Skin epidermis (tissue), 12 donors: Measurements from ENCODE around the gene CRYGC.

Source experiments
- H3K27ac ChIP-seq, 21 experiments: fragments of 200-600 bp; sonication (generic) in 11 of 21; one replicate each; pipeline ENCODE4 v1.5.0; 2020; ENCODE audit warnings: mild to moderate bottlenecking in 3 of 21, inconsistent platforms in 2 of 21, moderate library complexity in 2 of 21
- H3K4me3 ChIP-seq, 7 experiments: fragments of 200-600 bp; sonication (generic) in 2 of 7; one replicate each; pipeline ENCODE4 v1.5.0; 2020; ENCODE audit warnings: inconsistent platforms in 2 of 7, mild to moderate bottlenecking in 2 of 7, moderate library complexity in 1 of 7

CRYGC gene

DNA sequence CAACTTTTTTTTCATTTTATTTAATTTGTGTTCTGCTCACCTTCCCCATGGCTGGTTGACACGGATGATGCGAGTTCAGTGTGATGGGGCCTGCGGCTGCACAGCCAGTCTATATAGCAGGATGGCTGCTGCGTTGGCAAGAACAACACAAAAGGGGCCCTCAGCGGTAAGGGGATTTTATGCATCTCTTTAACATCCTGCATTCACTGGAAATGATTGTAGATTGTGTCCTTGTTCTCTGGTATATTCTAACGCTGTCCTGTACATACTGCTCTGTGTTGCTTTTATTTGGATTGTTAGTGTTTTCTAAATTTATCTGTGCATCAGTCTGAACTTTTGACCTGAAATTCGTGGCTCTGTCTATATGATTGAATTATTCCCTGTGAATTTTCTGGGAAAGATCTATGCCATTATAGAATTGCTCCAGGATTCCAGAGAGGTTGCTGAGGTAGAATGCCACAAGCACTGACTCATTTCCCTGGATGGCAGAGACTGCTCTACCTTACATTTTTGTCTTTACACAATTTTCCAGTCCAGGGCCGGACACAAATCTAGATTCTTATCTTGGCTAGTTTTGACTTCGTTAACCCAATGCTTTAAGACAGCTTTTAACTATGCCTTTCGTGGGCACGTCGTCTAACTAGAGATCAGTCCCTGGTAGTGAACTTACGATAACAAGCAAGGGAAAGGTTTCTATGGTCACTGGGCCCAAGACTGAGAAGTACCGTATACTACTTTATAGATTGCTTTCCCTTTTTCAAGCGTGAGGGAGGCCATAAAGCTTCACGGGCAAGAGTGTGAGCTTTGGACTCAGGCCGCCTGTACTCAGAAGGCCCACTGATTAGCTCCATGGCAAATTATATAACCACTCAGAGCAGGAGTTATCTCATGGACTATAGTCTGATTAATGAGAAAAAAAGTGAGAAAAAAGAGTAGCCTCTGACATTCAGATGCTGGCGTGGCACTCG, at the start of gene CRYGC:
CRYGC (minus strand) TSS at position 85 of the 968 bp plus-strand sequence; CDS start at position 49, 36 bp downstream.
- H3K4me3 ChIP-seq = no peak within 1 kb of the TSS
- H3K27ac ChIP-seq = no peak within 1 kb of the TSS

DNA sequence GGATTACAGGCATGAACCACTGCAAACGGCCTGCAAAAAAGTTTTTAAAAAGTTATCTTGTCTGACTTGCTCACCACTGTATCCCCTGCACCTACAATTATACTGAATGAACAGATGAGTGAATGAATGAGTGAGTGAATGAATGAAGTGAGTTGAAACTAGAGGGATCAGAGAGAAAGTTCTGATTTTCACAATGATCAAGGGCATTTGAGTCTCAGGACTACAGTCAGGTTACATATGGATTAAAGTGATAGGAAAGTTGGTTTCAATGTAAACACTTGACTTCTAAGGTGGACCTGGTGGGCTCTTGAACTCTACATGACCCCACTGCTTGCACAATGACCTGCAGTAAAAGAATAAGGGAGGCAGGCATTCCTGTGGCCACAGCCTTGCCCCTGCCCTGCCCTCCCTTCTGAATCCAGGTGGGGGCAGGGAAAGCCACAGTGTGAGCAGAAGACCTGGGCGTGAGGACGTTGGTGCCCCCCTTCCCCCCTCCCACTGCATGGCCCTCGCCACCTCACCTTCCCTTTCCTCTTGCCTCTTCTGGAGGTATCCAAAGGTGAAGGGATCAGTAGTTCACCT, 49.5 kb upstream of the CRYGC start:
- Histone ChIP-seq H3K4me3 (no peak overlapping the region), H3K27ac (no peak overlapping the region)

- Histone ChIP-seq H3K4me3 (no peak overlapping the region), H3K27ac (no peak overlapping the region)
Measured at GRCh38 chr2:208175840-208176153, 46.2 kb upstream of the CRYGC start.

- no peak overlapping the region for H3K27ac ChIP-seq
- no peak overlapping the region for H3K4me3 ChIP-seq
Measured at GRCh38 chr2:208175069-208175839, 45.6 kb upstream of the CRYGC start.

GRCh38 chr2:208174144-208174543, 44.5 kb upstream of the CRYGC start:
- H3K4me3 ChIP-seq = no peak overlapping the region
- H3K27ac ChIP-seq = no peak overlapping the region

DNA sequence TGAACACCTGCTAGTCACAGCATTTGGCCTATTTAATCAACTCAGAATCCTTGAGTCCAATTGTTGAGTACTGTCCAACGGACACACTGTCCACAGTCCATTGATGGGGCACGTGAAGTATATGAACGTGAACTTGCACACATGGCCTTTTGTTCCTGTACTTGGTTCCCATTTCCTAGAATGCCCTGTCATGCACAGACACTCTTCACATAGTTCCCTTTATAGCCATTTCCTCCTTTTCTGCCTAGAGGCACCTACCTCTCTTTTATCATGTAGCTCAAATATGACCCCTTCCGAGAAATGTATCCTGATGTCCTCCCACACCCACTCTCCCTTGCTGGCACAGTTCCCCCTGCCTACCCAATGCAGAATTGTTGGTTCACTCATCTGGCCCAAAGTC, 42.5 kb upstream of the CRYGC start:
- H3K27ac ChIP-seq = no peak overlapping the region

DNA sequence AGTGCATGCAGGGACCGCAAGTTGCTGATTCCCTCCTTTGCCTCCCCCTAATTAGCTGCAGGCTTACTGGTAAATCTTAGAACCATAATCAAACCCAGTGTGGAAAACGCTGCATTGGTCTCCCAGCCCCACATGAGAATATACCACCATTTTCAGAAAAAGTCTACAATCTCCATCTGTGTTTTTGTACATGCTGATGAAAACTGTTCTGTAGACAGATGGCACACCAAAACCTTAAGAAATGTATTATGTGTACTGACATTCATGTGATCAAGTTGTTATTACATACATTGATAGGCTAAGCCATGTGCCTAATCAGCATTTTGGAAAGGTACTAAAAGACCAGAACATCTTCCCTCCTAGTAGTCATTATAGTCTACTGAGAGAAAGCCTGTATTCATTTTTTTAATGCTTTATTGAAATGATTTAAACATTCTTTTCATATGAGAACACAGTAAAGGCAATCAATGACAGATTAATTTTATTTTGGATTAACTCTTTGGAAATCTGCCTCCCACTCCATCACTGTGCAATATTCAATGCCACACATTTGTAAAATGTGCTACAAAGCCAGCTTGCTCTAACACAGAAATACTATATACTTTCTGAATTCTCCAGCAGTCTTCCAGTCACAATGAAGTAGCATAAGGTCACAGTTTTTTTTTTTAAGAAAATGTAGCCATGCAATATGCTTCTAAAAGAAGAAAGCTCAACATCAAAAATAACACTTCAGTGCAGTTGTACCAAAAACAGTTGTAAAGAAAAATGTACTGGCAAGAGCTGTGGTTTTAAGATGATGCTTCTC, 35.5 kb upstream of the CRYGC start:
- no peak overlapping the region for H3K4me3 ChIP-seq
- no peak overlapping the region for H3K27ac ChIP-seq

More for the DNA sequence above, 42.5 kb upstream of the CRYGC start:
- no peak overlapping the region for H3K4me3 ChIP-seq

- Histone ChIP-seq H3K4me3 (no peak within 1 kb of the TSS), H3K27ac (no peak within 1 kb of the TSS)
Measured at GRCh38 chr2:208163489-208163888, 33.9 kb upstream of the CRYGC start, which contains the start of gene CRYGA. Gene CRYGA (minus strand): TSS chr2:208163589. CDS start chr2:208163556, 33 bp downstream.

DNA sequence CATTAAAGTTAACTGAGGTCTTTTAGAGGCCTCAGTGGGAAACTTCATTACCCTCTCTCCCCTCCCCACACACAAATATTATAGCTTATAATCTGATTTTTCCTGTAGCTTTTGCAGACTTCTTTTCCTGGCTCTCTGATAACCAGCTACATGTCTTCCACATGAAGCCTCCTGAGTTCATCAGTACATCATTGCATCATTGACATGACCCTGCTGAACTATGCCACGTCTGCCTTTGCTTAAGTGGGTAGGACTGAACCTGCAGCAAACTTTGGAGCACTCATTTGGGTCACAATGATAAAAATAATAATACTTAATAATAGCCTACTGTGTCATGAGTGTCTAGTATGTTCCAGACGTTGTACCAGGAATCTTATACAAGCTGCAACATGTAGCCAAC, 26.8 kb upstream of the CRYGC start:
- Histone ChIP-seq H3K4me3 (no peak overlapping the region), H3K27ac (no peak overlapping the region)

DNA sequence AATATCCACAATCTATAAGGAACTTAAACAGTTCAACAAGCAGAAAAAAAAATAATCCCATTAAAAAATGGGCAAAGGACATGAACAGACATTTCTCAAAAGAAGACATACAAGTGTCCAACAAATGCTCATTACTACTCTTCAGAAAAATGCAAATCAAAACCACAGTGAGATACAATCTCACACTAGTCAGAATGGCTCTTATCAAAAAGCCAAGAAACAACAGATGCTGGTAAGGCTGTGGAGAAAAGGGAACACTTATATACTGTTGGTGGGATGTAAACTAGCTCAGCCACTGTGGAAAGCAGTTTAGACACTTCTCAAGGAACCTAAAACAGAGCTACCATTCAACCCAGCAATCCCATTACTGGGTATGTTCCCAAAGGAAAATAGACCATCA, 23.5 kb upstream of the CRYGC start:
- no peak overlapping the region for H3K4me3 ChIP-seq
- no peak overlapping the region for H3K27ac ChIP-seq

DNA sequence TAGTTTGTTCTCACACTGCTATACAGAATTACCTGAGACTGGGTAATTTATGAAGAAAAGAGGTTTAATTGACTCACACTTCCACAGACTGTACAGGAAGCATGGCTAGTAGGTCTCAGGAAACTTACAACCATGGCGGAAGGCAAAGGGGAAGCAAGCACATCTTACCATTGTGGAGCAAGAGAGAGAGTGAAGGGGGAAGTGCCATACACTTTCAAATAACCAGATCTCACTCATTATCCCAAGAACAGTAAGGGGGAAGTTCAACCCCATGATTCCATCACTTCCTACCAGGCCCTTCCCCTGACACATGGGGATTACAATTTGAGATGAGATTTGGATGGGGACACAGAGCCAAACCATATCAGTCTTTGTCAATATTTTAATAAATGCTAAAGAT, 21.3 kb upstream of the CRYGC start:
- Histone ChIP-seq H3K4me3 (no peak overlapping the region), H3K27ac (no peak overlapping the region)

DNA sequence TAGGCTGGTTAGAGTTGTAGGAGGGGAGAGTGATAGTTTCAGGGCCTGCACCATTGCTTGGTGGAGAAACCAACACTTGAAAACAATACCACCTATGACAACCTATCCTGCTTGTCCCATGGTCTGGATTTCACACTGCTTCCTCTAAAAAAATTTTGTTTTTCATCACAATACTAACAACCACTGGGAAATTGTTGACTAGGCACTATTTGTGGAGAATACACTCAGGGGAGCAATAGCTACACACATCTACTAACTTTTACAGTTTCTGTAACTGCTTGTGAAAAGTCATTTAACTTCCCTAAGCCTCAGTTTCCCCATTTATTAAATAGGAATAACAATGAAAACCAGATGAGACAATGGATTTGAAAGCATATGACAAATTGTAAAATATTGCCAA, 20.5 kb upstream of the CRYGC start:
- H3K27ac ChIP-seq = no peak overlapping the region
- H3K4me3 ChIP-seq = no peak overlapping the region

- no peak overlapping the region for H3K4me3 ChIP-seq
Measured at GRCh38 chr2:208148803-208149202, 19.2 kb upstream of the CRYGC start.

DNA sequence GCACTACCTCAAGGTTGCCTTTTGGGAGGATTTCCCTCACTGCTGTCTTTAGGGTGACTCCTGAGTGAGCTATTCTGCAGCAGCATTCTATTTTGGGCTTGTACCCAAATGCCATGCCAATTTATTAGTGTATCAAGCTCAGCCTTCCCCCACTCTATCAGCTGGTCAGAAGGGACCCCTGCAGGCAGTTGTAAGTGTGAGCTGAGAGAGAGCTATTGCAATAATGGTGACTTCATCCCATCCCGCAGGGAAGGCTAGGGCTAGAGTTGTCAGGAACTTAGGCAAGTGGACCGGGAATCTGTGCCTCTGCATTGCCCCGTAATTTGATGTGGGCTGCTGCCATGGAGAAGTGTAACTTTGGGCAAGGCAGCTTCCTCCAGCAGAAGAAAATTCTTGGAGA, 18.1 kb upstream of the CRYGC start:
- no peak overlapping the region for H3K4me3 ChIP-seq
- H3K27ac ChIP-seq = no peak overlapping the region

More at GRCh38 chr2:208148803-208149202, 19.2 kb upstream of the CRYGC start:
- no peak overlapping the region for H3K27ac ChIP-seq

DNA sequence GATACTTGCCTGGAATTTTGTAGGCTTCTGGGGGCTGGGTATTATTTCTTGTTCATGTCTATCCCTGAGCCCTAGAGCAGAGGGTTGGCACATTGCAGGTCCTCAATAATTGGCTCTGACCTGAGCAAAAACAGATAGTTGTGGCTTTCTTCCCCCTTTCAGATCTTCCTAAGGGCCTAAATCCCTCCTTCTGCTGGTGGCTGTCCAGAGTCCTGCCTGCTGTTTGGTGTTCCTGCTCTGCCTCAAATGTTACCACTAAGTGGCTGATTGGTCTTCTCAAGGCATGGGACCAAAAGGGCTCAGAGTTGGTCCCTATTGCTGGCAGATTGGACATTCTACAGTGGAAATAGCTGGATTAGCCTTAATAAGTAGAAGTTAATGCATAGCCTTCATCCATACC, 17.4 kb upstream of the CRYGC start:
- Histone ChIP-seq H3K27ac (no peak overlapping the region), H3K4me3 (no peak overlapping the region)

DNA sequence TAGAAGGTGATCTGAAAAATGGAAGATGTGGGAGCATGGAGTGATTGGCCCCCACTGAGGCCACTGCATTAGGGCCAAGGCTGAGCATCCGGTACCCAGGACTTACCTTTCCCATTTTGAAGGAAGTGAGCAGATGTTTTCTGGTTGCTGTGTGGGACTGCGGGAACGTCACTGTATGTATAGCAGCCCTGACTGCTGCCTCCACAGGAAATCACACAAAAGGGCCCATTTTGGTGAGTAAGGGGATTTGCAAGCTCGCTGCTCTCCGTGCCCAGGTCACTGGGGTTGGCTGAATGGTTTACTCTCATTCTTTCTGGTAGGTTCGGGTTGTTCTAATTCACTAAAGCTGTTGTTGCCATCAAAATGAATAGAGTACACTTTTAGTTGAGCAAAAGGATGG, 16.4 kb upstream of the CRYGC start, which contains the start of gene CRYGB:
CRYGB (minus strand) TSS at position 153 of the 400 bp plus-strand sequence; CDS start at position 115, 38 bp downstream.
- Histone ChIP-seq H3K27ac (no peak within 1 kb of the TSS), H3K4me3 (no peak within 1 kb of the TSS)

DNA sequence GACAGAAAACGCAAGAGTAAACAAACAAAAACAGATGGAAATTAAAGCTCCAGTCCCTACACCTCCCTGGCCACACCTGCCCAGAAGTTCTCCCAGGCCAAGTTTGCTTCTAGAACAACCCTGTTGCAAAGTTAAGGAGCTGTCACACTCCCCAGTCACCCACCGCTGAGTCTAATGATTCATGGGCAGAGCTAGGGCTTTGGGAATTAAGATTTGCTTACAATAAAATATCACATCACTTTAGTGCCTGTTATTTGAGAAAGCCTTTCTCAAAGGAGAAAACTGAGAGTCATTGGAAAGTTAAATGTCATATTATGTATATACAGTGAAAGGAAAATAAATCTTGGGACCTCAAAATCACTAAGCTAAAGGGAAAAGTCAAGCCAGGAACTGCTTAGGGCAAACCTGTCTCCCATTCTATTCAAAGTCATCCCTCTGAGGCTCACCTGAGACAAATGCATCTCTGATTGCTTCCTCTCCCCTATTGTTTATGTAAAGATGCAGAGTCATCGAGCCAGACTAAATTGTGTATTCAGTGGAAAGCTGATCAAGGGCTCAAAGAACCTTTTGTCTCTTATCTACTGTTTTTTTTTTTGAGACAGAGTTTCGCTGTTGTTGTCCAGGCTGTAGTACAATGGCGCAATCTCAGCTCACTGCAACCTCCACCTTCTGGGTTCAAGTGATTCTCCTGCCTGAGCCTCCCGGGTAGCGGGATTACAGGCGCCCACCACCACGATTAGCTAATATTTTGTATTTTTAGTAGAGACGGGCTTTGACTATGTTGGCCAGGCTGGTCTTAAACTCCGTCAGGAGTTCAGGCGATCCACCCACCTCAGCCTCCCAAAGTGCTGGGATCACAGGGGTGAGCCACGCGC, 13.5 kb upstream of the CRYGC start:
- Histone ChIP-seq H3K4me3 (no peak overlapping the region), H3K27ac (no peak overlapping the region)

DNA sequence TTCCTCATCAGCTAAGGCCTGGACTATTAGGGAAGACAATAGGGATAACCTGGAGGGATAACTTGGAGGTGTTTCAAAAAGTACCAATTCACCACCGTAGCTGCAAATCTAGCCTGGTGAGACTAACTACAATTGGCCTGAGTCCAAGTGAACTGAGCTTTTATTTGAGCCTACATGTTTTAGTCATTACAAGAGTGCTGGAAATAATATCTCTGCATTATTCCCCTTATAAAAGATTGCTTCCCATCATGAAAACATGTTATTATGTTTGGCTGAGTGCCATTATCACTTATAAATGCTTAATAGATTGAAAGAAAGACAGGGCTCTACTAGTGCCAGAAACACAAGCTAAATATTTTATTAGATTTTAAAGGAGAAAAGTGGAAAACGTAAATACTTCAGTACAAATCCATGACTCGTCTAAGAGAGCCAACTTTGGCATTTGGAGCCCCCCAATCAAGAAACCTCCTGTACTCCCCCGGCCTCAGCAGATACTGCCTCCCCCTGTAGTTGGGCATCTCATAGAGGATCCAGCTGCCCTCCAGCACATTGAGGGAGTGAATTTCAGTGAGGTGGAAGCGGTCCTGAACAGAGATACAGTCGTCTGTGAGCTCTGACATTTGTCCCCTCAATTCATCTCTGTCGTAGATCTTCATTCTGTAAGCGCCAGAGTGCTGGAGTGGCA, 12.8 kb upstream of the CRYGC start:
- no peak overlapping the region for H3K27ac ChIP-seq
- no peak overlapping the region for H3K4me3 ChIP-seq
